ENCODE data around the gene E2F4. TPM values are rescaled to one million over a fixed set of nuclear protein-coding genes. Genes with fewer than 3 reads are reported as not detected.
A peak's percentile ranks its signal among the peaks of the same experiment; 100 is the strongest.

Gene E2F4
- total RNA-seq, 1 donor from 2014 or later: 78.1 TPM

DNA sequence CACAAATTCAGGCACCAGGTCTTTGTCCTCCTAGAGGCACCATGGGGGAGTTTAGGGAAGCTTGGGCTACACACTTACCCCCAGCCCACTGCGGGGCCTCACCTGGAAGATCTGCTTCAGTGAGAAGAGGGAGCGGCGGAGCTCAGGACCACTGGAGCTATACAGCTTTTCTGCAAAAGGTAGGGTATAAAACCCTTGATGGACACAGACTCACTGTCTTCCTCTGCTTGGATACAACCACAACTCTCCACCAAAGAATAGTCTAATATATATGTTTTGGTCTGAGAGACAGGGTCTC is 46.3 kb downstream of the E2F4 start:
- no peaks in the 10 kb centered on the region for H3K9me3 ChIP-seq
- H3K27me3 ChIP-seq: no peaks in the 10 kb centered on the region
- no peak overlapping the region for H3K4me3 ChIP-seq
- no peaks in the 10 kb centered on the region for H3K4me1 ChIP-seq
- H3K27ac ChIP-seq: no peak overlapping the region
- no peak for DNase-seq (ENCODE audit: extremely low spot score in 2 of 2)
- peaks cover 0 to 45% of the 10 kb centered on the region in 2 donors for H3K36me3 ChIP-seq
- TF ChIP-seq POLR2AphosphoS5 (IDR thresholded peaks at IDR 0.05; ENCODE audit: insufficient read depth in 1 of 2, low read depth in 1 of 2) (no peak), POLR2A (IDR thresholded peaks at IDR 0.05) (no peak)
- TF ChIP-seq, protein P1, sequence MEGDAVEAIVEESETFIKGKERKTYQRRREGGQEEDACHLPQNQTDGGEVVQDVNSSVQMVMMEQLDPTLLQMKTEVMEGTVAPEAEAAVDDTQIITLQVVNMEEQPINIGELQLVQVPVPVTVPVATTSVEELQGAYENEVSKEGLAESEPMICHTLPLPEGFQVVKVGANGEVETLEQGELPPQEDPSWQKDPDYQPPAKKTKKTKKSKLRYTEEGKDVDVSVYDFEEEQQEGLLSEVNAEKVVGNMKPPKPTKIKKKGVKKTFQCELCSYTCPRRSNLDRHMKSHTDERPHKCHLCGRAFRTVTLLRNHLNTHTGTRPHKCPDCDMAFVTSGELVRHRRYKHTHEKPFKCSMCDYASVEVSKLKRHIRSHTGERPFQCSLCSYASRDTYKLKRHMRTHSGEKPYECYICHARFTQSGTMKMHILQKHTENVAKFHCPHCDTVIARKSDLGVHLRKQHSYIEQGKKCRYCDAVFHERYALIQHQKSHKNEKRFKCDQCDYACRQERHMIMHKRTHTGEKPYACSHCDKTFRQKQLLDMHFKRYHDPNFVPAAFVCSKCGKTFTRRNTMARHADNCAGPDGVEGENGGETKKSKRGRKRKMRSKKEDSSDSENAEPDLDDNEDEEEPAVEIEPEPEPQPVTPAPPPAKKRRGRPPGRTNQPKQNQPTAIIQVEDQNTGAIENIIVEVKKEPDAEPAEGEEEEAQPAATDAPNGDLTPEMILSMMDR (IDR thresholded peaks at IDR 0.05): no peak
- intact Hi-C loops (cut with DNase I): no loop called here

DNA sequence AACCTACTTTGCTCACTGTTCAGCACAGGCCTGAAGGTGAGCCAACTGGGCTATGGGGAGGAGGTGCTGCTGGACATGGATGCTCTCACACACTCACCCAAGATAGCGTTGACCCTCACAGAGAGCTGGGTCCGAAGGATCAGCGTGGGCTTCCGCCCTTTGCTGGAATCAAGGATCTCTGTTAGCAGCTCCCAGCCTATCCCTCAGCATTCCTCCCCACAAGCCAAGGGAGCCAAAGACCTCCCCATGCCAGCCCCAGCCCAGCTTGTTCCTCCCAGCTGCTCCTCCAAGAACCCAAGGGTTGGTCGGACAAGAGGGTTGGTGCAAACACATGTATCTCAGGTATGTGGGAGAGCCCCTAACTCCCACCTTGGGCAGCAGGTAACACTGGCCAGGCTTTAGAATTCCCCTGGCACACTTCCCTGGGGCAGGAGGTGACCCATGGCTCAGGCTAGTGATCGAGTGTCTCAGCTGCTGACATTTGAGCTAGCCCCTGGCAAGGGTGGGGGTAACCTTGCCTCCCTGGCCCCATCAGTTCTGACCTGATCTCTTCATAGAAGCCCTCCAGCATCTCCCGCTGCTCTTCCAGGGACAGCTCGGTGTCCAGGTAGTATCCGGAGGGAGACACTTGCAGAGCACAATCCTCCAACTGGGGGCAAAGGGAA is 47.0 kb downstream of the E2F4 start:
- intact Hi-C loops (cut with DNase I): no loop called here
- H3K4me1 ChIP-seq: peaks cover 5% of the 10 kb centered on the region
- no peaks in the 10 kb centered on the region for H3K27me3 ChIP-seq
- DNase-seq (ENCODE audit: extremely low spot score in 2 of 2): no peak
- TF ChIP-seq POLR2AphosphoS5 (IDR thresholded peaks at IDR 0.05; ENCODE audit: insufficient read depth in 1 of 2, low read depth in 1 of 2) (no peak), POLR2A (IDR thresholded peaks at IDR 0.05) (no peak)
- TF ChIP-seq, protein P1 (IDR thresholded peaks at IDR 0.05): no peak
- peaks cover 0 to 38% of the 10 kb centered on the region in 2 donors for H3K36me3 ChIP-seq
- no peak overlapping the region for H3K4me3 ChIP-seq
- no peaks in the 10 kb centered on the region for H3K9me3 ChIP-seq
- no peak overlapping the region for H3K27ac ChIP-seq

DNA sequence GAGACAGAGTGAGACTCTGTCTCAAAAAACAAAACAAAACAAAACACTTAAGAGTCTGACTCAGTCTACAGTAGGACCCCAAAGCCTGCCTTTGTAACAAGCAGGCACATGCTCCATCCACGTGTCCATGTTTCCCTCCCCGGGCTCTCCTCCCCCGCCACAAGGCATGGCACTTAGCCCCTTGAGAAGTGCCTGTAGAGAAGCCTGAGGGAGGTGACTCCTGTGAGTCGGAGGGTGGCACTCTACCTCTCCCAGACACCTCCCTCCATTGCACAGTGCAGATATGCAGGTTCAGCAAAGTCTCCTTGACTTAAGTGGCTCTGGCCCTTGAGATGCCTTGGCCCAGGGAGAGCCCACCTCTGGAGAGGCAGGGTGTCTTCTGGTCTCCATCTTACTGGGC is 48.6 kb downstream of the E2F4 start:
- no peak overlapping the region for H3K4me3 ChIP-seq
- TF ChIP-seq POLR2A (IDR thresholded peaks at IDR 0.05): no peak
- no peak for TF ChIP-seq POLR2AphosphoS5 (IDR thresholded peaks at IDR 0.05; ENCODE audit: insufficient read depth in 1 of 2, low read depth in 1 of 2)
- TF ChIP-seq, protein P1 (IDR thresholded peaks at IDR 0.05): no peak
- intact Hi-C loops (cut with DNase I): no loop called here
- DNase-seq (ENCODE audit: extremely low spot score in 2 of 2): no peak
- H3K36me3 ChIP-seq: peaks cover 0 to 29% of the 10 kb centered on the region in 2 donors
- H3K4me1 ChIP-seq: peaks cover 21% of the 10 kb centered on the region
- no peak overlapping the region for H3K27ac ChIP-seq
- H3K9me3 ChIP-seq: no peaks in the 10 kb centered on the region
- H3K27me3 ChIP-seq: no peaks in the 10 kb centered on the region

DNA sequence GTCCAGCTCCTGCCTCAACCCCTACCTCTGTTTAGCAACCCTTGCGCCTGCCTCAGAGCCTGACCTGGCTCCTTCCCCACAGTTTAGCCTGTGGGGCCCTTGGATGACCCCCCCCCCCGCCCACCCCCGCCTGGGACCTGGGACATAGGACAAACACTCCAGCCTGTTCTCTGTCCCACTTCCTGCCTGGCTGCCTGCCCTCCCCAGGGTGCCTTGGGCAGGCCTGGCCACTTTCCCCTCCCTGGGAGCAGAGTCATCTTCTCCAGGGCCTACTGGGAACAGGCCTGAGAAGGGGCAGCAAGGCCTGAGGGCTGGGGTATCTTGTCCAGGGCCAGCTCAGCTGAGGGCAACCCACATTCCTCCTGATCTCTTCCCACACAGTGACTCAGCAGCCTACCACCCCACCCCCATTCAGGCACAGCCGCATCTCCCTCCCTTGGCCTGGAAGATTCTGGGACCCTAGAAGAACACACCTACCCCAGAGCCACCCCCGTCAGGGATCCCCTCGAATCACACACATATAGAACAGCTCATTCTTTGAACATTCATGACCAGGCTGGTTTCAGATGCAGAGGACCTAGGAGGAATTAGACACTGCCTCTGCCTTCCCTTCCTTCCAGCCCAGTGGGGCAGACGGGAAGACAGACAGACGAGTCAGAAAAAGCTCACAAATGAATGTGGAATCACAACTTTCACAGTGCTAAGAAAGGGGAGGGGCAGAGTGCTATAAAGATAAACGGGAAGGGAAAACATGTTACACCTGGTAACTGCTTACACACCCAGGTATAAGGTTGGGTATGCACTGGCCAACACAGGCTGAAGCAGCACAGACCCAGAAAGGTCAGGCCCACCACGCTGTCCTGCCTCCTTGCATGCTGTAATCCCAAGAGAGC is 49.3 kb downstream of the E2F4 start:
- no peak for DNase-seq (ENCODE audit: extremely low spot score in 2 of 2)
- Histone ChIP-seq H3K4me3 (no peak overlapping the region), H3K9me3 (no peaks in the 10 kb centered on the region), H3K4me1 (peaks cover 28% of the 10 kb centered on the region), H3K27ac (peak overlapping the region; percentile 63), H3K27me3 (no peaks in the 10 kb centered on the region), H3K36me3 (peaks cover 0 to 22% of the 10 kb centered on the region in 2 donors)
- TF ChIP-seq POLR2AphosphoS5 (IDR thresholded peaks at IDR 0.05; ENCODE audit: insufficient read depth in 1 of 2, low read depth in 1 of 2): no peak
- TF ChIP-seq, protein P1 (IDR thresholded peaks at IDR 0.05): no peak
- TF ChIP-seq POLR2A (IDR thresholded peaks at IDR 0.05): no peak
- intact Hi-C loops (cut with DNase I): no loop called here
